Lung microvascular endothelial cell (primary cell): ENCODE data around the gene KIAA2012. TPM values are rescaled to one million over a fixed set of nuclear protein-coding genes. Genes with fewer than 3 reads are reported as not detected.
A peak's percentile ranks its signal among the peaks of the same experiment; 100 is the strongest.

Source experiments
- DNase-seq, 2 donors: peaks; one replicate each; pipeline versions ENCODE4 v3.0.0 to v3.0.0-alpha.2; 2010; ENCODE audit warnings: low read depth in 2 of 2
- total RNA-seq: library from RNA; depleted of rRNA; stranded (reverse); fragments of >200 nt; gene quantifications from 2 replicates; pipeline ENCODE4 v1.2.1, GENCODE V29; 2014

KIAA2012 gene
- total RNA-seq: not detected in 2 replicates

DNA sequence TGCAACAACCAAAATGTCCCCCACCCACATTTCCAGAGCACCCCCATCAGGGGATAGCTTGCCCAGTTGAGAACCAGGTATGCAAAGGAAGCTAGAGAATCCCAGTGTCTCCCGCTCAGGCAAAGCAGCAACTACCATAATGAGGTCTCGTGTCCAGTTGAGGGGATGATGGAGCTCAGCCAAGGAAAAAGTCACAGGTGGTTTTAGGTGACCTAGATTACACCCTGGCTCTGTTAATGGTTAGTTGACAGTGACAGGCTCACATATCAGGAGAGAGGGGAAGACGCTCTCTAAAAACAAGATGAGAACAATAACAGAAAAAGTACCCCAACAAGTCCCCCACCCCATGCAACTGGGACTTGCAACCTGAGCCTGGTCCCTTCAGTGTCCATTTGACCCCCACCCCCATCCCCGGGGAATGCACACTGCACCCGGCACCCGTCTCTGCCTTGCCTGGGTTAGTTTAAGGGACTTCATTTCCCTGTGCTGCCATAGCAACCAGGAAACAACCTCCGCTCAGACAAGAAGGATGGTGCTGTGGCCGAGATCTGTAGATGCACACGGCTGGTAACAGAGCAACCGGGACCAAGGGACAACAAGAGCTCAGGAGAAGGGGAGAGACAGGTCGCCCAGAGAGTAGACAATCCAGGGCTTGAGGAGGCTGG lies at the start of gene KIAA2012:
KIAA2012 (plus strand) TSS at position 519 of the 665 bp plus-strand sequence. CDS start 373 bp downstream, outside the sequence.
- no peak for DNase-seq

DNA sequence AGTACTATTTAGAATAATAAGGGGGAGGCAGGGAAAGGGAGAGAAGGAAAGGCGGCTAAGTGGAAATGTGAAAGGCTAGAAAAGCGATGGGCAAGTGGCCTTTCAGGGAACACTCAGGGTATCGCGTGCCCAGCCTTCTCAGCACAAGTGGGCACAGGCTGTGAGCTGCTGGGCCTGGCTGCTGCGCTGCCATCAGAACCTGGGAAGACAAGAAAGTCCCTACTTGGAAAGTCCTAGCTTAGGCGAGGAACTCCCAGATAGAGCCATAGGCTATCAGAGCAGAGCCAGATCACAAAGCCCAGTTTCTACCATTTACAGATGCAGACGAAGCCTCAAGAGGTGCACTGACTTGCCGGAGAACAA lies 49.2 kb upstream of the KIAA2012 start:
- DNase-seq: no peak

DNA sequence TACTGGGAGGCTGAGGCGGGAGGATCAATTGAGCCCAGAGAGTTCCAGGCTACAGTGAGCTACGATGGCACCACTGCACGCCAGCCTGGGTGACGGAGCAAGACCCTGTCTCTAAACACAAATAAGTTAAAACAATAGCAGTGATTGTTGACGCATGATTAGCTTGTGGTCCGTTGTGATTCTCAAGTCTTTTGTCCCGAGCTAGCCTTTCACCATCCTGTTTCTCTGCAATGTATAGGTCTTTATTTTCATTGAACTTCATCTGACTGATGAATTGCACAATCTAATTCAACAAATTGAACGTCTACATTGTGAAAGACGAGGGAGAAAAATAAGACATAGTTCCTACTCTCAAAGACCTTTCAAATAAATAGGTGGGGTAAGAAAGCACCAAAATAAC lies 48.2 kb upstream of the KIAA2012 start:
- no peak for DNase-seq

DNA sequence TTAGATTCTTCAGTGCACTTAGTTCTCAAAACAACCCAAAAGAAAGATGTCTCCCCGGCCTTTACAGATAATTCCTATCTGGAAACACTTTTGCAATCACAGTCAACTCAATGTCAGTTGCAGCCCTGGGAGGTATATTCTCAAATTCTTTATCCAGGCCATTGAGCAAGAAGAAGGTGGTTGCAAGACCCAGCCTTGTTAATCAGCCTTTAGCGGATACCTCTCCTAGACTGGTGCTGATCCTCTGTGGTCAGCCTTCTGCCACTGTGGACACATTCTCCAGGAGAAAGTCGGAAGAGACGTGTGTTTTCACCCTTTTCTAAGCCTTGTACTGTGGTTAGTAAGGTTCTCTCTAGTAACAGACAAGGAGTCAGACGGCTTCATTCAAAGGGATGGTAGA lies 47.2 kb upstream of the KIAA2012 start:
- DNase-seq: no peak

DNA sequence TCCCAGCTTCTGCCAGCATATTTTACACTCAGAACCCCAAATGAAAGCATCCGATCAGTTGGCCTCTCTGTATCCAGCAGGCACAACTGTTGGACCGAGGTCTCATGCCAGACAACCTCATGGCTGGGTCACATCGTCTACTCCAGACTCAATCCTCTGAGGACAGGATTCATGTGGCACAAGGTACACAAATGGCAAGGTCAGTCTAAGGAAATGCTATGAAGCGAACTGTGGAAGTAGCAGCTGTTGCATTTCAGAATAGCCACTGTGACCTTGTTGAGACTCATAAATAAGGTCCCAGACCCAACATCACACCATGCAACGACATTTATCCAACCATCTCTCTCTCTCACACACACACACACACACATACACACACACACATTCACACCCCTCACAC lies 46.5 kb upstream of the KIAA2012 start:
- no peak for DNase-seq

DNA sequence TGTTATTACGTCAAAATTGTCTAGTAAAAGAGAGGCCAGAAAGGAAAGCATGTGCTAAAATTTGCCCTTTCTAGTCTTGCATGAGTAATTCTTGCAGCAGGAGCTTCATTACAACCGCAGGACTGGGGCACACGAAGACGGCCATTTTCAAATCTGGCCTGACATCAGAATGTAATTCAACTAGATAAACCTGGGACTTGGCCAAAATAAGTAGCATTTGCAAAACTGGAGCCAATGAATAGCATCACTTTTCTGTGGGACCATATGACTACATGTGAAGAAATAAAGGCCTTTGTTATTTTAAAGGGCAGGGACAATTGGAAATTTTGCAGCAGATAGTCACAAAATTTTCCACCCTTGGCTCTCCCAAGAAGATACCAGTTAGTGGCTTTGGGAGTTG lies 42.4 kb upstream of the KIAA2012 start:
- no peak for DNase-seq

DNA sequence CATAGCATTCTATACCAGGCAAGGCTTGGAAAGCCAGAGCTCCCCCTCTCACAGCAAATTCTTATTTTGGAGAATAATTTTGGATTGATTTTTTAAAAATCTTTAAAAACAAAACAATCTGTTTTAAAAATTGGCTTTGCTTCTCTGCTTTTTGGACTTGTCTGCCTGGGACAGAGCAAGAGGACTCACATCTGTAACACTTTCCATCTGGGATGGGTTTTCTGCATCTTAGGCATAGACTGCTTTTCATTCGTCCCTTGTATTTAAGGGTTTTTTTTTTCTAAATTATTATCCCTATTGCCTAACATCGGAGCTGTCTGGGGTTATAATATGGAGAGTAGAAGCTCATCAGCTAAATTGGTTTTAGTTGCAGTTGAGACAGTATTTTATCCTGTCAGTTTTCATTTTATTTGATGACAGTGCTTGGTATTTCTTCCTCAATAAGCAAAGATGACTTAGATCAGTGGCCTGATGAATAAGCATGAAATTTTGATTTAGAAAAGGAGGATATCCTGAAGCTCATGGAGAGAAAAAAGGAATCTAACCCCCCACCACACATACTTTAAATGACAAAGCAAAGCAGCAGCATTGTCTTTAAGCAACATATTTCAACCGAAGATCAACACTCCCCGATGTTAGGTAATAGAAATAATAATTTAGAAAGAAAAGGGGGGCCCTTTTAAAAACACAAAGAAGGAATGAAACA lies 41.7 kb upstream of the KIAA2012 start:
- DNase-seq: no peak

DNA sequence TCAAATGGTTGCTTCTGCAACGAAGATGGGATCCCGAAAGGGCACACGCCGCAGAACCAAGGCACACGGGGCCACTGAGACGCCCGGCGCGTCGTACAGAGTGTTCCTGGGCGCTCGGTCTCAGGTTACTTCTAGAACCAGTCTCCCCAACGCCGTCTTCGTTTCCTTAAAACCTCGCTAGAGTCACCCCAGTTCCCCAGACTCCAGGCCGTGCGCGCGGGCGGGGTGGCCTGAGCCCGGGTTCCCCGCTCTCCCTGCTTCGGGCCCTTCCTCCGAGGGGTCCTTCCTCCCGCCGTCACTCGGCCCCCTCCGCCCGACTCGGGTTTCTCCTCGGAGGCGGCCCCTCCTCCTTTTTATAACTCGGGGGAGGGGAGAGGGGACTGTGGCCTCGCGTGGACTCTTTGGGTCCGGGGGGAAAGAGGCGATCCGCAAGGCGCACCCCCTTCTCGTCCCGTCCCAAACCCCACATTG lies 40.2 kb upstream of the KIAA2012 start:
- no peak for DNase-seq

DNA sequence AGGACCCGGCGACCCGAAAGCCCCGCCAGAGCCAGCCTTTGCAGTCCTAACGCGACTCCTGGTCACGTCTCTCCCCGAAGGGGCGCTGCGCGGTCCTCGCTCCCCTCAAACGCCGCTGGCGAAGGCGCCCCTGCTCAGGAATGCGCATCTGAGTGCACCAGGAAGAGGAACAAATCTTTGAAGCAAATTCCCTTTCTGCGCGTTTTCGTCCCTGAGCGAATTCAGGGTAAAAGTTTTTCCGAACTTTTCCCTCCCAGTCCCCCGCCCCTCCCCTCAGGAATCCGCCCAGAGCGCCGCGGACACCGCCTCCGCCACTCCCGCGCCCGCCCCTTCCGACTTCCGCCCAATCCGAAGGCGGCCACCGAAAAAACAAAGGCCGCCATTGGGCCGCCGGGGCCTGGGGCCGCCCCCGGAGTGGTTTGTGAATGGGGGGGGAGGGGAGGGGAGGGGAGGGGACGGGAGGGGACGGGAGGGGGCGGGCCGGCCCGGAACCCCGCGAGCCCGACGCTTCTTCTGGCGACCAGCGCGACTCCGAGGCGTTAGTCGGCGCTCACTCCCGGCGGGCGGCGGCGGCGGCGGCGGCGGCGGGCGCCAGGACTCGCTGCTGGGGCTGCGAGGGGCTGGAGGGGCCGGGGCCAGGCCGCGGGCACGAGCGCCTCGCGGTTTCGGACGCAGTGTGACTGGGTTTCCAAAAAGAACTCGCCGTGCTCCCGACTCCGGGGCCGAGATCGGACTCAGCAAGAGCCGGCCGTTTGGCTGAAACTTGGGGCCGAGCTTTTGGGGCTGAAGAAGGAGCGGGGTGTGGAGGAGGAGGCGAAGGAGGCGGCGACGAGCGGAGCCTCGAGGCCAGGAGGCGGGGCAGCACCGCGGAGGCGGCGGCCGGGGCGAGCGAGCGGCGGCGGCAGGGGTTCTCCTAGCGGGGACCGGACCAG lies 39.5 kb upstream of the KIAA2012 start, which contains the start of gene FZD7:
FZD7 (plus strand) TSS at position 539 of the 932 bp plus-strand sequence. CDS start 793 bp downstream, outside the sequence.
- peak; percentile 83 to 84 for DNase-seq

DNA sequence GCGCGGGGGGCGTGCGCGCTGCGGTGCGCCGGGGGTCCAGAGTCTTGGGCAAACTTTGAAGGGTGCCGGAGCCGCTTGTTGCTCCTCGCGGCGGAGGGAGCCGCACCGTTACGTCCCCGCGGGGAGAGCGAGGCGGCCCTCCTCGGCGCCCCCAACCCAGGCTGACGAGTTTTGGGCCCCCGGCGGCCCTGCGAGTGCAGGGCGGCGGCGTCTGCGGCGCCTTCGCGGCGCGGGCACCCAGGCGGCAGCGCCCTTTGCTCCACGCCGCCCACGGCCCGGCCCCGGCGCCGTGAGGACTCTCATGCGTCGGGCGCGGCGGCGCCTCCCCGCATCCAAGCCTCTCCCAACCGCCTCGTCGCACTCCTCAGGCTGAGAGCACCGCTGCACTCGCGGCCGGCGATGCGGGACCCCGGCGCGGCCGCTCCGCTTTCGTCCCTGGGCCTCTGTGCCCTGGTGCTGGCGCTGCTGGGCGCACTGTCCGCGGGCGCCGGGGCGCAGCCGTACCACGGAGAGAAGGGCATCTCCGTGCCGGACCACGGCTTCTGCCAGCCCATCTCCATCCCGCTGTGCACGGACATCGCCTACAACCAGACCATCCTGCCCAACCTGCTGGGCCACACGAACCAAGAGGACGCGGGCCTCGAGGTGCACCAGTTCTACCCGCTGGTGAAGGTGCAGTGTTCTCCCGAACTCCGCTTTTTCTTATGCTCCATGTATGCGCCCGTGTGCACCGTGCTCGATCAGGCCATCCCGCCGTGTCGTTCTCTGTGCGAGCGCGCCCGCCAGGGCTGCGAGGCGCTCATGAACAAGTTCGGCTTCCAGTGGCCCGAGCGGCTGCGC lies 38.6 kb upstream of the KIAA2012 start:
- DNase-seq: peak; percentile 7 to 38

DNA sequence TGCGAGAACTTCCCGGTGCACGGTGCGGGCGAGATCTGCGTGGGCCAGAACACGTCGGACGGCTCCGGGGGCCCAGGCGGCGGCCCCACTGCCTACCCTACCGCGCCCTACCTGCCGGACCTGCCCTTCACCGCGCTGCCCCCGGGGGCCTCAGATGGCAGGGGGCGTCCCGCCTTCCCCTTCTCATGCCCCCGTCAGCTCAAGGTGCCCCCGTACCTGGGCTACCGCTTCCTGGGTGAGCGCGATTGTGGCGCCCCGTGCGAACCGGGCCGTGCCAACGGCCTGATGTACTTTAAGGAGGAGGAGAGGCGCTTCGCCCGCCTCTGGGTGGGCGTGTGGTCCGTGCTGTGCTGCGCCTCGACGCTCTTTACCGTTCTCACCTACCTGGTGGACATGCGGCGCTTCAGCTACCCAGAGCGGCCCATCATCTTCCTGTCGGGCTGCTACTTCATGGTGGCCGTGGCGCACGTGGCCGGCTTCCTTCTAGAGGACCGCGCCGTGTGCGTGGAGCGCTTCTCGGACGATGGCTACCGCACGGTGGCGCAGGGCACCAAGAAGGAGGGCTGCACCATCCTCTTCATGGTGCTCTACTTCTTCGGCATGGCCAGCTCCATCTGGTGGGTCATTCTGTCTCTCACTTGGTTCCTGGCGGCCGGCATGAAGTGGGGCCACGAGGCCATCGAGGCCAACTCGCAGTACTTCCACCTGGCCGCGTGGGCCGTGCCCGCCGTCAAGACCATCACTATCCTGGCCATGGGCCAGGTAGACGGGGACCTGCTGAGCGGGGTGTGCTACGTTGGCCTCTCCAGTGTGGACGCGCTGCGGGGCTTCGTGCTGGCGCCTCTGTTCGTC lies 37.7 kb upstream of the KIAA2012 start:
- peak; percentile 20 to 26 for DNase-seq

DNA sequence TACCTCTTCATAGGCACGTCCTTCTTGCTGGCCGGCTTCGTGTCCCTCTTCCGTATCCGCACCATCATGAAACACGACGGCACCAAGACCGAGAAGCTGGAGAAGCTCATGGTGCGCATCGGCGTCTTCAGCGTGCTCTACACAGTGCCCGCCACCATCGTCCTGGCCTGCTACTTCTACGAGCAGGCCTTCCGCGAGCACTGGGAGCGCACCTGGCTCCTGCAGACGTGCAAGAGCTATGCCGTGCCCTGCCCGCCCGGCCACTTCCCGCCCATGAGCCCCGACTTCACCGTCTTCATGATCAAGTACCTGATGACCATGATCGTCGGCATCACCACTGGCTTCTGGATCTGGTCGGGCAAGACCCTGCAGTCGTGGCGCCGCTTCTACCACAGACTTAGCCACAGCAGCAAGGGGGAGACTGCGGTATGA lies 37.1 kb upstream of the KIAA2012 start:
- no peak for DNase-seq

DNA sequence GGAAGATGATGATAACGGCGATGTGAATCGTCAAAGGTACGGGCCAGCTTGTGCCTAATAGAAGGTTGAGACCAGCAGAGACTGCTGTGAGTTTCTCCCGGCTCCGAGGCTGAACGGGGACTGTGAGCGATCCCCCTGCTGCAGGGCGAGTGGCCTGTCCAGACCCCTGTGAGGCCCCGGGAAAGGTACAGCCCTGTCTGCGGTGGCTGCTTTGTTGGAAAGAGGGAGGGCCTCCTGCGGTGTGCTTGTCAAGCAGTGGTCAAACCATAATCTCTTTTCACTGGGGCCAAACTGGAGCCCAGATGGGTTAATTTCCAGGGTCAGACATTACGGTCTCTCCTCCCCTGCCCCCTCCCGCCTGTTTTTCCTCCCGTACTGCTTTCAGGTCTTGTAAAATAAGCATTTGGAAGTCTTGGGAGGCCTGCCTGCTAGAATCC lies 36.4 kb upstream of the KIAA2012 start:
- no peak for DNase-seq

DNA sequence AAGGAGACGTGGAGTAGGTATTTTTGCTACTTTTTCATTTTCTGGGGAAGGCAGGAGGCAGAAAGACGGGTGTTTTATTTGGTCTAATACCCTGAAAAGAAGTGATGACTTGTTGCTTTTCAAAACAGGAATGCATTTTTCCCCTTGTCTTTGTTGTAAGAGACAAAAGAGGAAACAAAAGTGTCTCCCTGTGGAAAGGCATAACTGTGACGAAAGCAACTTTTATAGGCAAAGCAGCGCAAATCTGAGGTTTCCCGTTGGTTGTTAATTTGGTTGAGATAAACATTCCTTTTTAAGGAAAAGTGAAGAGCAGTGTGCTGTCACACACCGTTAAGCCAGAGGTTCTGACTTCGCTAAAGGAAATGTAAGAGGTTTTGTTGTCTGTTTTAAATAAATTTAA lies 36.0 kb upstream of the KIAA2012 start:
- no peak for DNase-seq

DNA sequence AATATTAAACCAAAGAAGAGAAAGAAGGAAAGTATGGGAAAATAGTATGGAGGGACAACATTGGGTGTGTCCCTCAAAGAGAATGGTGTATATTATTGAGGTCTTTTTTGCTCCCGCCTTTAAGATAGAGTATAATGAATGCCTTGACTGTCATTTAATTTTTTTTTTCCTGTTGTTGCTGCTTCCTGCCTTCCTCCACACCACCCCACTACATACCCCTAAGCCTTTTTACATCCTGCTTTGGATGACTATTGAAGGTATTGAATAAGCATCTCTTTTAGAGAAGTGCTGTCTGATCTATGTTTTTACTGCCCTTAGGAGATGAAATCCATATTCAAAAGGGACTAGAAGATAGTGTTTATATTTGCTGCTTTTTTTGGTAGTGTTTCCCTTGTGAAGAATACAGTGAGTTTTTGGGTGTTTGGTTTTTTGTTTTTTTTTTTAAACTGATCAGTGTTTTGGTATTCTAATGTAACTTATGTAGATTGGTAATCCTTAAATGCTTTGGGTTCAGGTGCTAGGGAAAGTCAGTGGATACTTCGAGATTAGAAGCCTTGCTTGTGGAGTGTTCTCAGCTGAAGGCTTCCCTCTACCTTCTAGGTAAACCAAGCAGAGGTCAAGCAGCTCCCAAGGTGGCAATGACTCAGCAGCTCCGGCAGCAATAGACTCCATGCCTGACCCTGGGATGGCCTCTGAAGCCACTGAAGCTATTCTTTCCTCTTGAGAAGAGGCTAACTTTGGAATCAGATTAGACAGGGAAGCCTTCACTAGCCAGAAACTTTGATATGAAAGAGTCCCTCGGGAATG lies 34.4 kb upstream of the KIAA2012 start:
- DNase-seq: no peak

DNA sequence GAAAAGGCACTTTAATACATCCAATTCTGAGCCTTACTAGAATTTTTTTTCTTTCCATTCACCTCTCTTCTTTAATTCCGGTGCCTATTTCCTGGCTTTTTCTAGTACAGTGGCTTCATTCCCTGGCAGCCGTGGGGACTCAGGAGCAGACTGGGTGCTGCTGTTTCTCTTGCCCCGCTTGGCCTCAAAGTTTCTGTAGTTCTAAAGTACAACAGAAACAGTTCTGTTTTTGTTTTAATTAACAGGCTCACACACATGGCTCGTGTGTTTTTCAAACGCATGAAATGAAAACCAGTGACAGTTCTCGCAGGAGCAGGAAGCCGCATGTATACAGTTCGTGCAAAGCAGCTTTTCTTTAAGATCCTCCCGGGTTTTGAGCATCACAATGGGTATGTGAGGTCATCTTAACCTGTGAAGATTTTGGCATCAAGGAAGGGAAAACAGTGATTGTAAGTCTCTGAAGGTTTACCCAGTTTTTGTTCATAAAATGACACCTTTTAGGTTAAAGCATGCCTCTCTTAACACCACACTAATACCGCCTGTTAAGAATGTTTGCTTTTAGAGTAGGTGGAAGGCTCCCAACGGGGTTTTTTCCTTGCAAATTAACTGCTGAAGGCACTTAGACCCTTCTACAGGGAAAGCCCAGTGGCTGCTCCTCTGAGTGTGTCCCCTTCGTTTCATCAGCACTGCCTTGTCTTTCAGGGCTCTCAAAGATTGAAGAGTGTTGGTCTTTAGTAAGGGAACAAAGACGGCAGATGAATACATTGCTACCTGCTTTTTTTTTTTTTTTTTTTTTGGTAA lies 33.6 kb upstream of the KIAA2012 start:
- DNase-seq: no peak

DNA sequence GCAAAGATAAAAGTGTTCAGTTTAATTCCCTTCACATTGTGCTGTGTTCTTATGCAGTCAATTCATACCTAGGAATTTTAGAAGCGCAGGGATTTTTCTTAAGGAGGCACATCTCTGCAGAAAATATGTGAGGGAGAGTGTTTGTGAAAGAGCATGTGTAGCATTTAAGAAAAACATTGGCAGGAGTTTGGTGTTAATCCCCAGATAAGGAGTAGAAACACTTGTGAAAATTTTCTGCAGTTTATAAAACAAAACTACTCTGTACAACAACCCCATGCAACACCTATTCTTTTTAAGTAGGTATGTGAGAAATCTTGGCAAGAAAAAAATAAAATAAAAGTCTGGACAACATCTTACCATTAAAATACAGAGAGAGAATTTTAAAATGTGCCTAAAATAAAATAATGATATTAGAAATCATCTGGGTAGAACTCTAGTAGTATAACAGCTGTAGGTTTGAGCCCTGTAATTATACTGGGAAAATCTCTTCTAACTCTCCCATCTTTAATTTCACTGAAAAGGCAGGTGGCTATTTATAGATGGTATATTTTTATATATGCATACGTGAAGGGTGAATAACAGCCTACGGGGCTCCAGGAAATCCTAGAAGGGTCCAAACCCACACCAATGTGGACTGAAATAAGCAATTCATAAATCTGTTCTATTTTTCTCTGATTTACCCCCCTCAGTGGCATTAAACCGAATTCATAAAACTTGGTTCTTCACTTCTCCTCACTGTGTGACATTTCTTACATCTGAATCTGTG lies 32.8 kb upstream of the KIAA2012 start:
- DNase-seq: no peak

DNA sequence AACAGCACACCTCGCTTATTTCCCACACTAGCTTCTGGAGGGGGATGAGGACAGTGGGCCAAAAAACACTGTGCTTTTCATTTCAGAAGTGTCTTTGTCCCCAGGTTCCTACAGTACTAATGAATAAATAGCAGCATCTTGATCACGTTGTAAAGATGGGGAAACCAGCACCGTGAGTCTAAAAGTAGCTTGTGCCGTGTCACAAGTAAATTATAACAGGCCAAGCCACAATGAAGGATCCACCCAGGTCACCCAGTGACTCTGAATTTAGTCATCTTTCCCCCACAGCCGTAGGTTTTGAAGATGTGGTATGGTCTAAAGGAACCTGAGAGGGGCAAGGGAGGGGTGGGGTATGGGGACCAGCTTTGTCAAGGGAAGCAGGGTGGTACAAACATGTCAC lies 30.6 kb upstream of the KIAA2012 start:
- no peak for DNase-seq
